Bronchial epithelial cell (primary cell): ENCODE results near the gene DGKI. TPM values are rescaled to one million over a fixed set of nuclear protein-coding genes. Genes with fewer than 3 reads are reported as not detected.

Source experiments
- DNase-seq: peaks from one replicate; pipeline ENCODE4 v3.0.0-alpha.2; 2010; ENCODE audit warnings: low read depth
- FAIRE-seq: peaks from 2 replicates; lab custom pipeline; 2011; peaks lifted over from hg19 to GRCh38; lab: Jason Lieb, UNC
- H3K27me3 ChIP-seq: 2 replicates; pipeline ENCODE4 v1.5.1; 2011; ENCODE audit warnings: low read length; ENCODE audit not compliant: control insufficient read depth, insufficient read depth
- H3K36me3 ChIP-seq: 2 replicates; pipeline ENCODE4 v1.5.1; 2011; ENCODE audit warnings: low read length; ENCODE audit not compliant: control insufficient read depth, insufficient read depth
- H3K4me3 ChIP-seq: 2 replicates; pipeline ENCODE4 v1.5.1; 2011; ENCODE audit warnings: mild to moderate bottlenecking, low read depth, low read length, control low read depth
- CTCF ChIP-seq: IDR thresholded peaks from 2 replicates; pipeline ENCODE4 v1.5.1; 2011; ENCODE audit warnings: mild to moderate bottlenecking, moderate library complexity, low read length, control low read depth, inconsistent platforms; ENCODE audit not compliant: insufficient read depth, severe bottlenecking
- total RNA-seq: library from RNA; depleted of rRNA; stranded (reverse); fragments of >200 nt; gene quantifications from 2 replicates; pipeline ENCODE4 v1.2.1, GENCODE V29; 2014

DGKI gene
- total RNA-seq, 1 donor from 2014 or later, result under 0.01 TPM

GRCh38 chr7:137485818-137486217, 361.0 kb downstream of the DGKI start:
- no peak for FAIRE-seq
- Histone ChIP-seq H3K27me3 (no peaks in the 10 kb centered on the region), H3K36me3 (no peaks in the 10 kb centered on the region), H3K4me3 (no peak overlapping the region)
- no peak for TF ChIP-seq CTCF
- DNase-seq, result no peak

GRCh38 chr7:137484326-137484725, 362.4 kb downstream of the DGKI start:
- DNase-seq, result no peak
- no peak for TF ChIP-seq CTCF
- Histone ChIP-seq H3K27me3 (no peaks in the 10 kb centered on the region), H3K4me3 (no peak overlapping the region), H3K36me3 (no peaks in the 10 kb centered on the region)
- FAIRE-seq, result no peak

- no peak for DNase-seq
- TF ChIP-seq CTCF, result no peak
- no peaks in the 10 kb centered on the region for H3K27me3 ChIP-seq
- H3K36me3 ChIP-seq, result no peaks in the 10 kb centered on the region
- no peak overlapping the region for H3K4me3 ChIP-seq
- no peak for FAIRE-seq
These were observed 364.3 kb downstream of the DGKI start for GRCh38 chr7:137482466-137482865.

GRCh38 chr7:137480824-137481365, 365.9 kb downstream of the DGKI start:
- DNase-seq, result no peak
- no peak for TF ChIP-seq CTCF
- H3K27me3 ChIP-seq, result no peaks in the 10 kb centered on the region
- FAIRE-seq, result no peak
- H3K4me3 ChIP-seq, result no peak overlapping the region
- no peaks in the 10 kb centered on the region for H3K36me3 ChIP-seq

- Histone ChIP-seq H3K36me3 (no peaks in the 10 kb centered on the region), H3K4me3 (no peak overlapping the region)
- no peak for FAIRE-seq
These were observed 366.4 kb downstream of the DGKI start for GRCh38 chr7:137480401-137480800.

More at GRCh38 chr7:137480401-137480800, 366.4 kb downstream of the DGKI start:
- DNase-seq, result no peak
- TF ChIP-seq CTCF, result no peak
- no peaks in the 10 kb centered on the region for H3K27me3 ChIP-seq
